Esophagus squamous epithelium (tissue), 4 donors: ENCODE results near the gene DAZAP1.

ENCODE experiments used
- CTCF ChIP-seq, 6 experiments: fragments of 450-650 bp in 4 of 6; fragments of 200-600 bp in 2 of 6; sonication (generic) in 2 of 6; IDR thresholded peaks; one replicate each; pipeline ENCODE4 v1.5.1; 2016 to 2019; ENCODE audit warnings: antibody characterized with exemption in 6 of 6, mild to moderate bottlenecking in 4 of 6, moderate library complexity in 4 of 6
- POLR2A ChIP-seq, 4 donors: fragments of 450-650 bp; IDR thresholded peaks; one replicate each; pipeline ENCODE4 v1.6.1; 2017; ENCODE audit warnings: antibody characterized with exemption in 4 of 4, mild to moderate bottlenecking in 4 of 4, moderate library complexity in 3 of 4

GRCh38 chr19:1393841-1394240 is 13.5 kb upstream of the DAZAP1 start:
- TF ChIP-seq POLR2A (IDR thresholded peaks at IDR 0.05) (no peak), CTCF (IDR thresholded peaks at IDR 0.05) (no peak)
